Measurements from ENCODE around the gene MARK3.

The MARK3 gene

GRCh38 chr14:103416916-103417315 is 31.7 kb downstream of the MARK3 start:
- no peak for TF ChIP-seq CTCF (IDR thresholded peaks at IDR 0.05; ENCODE audit: unreplicated experiment in 3 of 3)
- Mint-ChIP-seq H3K36me3 (ENCODE audit: low read depth) (peaks cover 46% of the 10 kb centered on the region), H3K27ac (no peak overlapping the region), H3K4me1 (peaks cover 9% of the 10 kb centered on the region), H3K4me3 (no peak overlapping the region), H3K9me3 (no peaks in the 10 kb centered on the region), H3K27me3 (ENCODE audit: low read depth) (no peaks in the 10 kb centered on the region)

GRCh38 chr14:103418481-103418818 is 33.2 kb downstream of the MARK3 start:
- no peak for TF ChIP-seq CTCF (IDR thresholded peaks at IDR 0.05; ENCODE audit: unreplicated experiment in 3 of 3)
- H3K9me3 Mint-ChIP-seq, result no peaks in the 10 kb centered on the region
- no peaks in the 10 kb centered on the region for H3K27me3 Mint-ChIP-seq (ENCODE audit: low read depth)
- H3K4me1 Mint-ChIP-seq, result peaks cover 9% of the 10 kb centered on the region
- no peak overlapping the region for H3K4me3 Mint-ChIP-seq
- peak overlapping the region in 1 of 3 experiments; percentile 21 for H3K27ac Mint-ChIP-seq
- H3K36me3 Mint-ChIP-seq (ENCODE audit: low read depth), result peaks cover 44% of the 10 kb centered on the region

GRCh38 chr14:103421556-103421955 is 36.3 kb downstream of the MARK3 start:
- no peak overlapping the region for H3K4me3 Mint-ChIP-seq

GRCh38 chr14:103423050-103423461 is 37.8 kb downstream of the MARK3 start:
- no peaks in the 10 kb centered on the region for H3K27me3 Mint-ChIP-seq (ENCODE audit: low read depth)
- no peaks in the 10 kb centered on the region for H3K9me3 Mint-ChIP-seq
- peaks cover 28% of the 10 kb centered on the region for H3K36me3 Mint-ChIP-seq (ENCODE audit: low read depth)
- peaks cover 11% of the 10 kb centered on the region for H3K4me1 Mint-ChIP-seq
- no peak for TF ChIP-seq CTCF (IDR thresholded peaks at IDR 0.05; ENCODE audit: unreplicated experiment in 3 of 3)
- H3K4me3 Mint-ChIP-seq, result no peak overlapping the region
- H3K27ac Mint-ChIP-seq, result no peak overlapping the region

More at GRCh38 chr14:103421556-103421955, 36.3 kb downstream of the MARK3 start:
- H3K27me3 Mint-ChIP-seq (ENCODE audit: low read depth), result no peaks in the 10 kb centered on the region
- TF ChIP-seq CTCF (IDR thresholded peaks at IDR 0.05; ENCODE audit: unreplicated experiment in 3 of 3), result no peak
- peaks cover 9% of the 10 kb centered on the region for H3K4me1 Mint-ChIP-seq
- H3K27ac Mint-ChIP-seq, result no peak overlapping the region
- no peaks in the 10 kb centered on the region for H3K9me3 Mint-ChIP-seq
- peaks cover 37% of the 10 kb centered on the region for H3K36me3 Mint-ChIP-seq (ENCODE audit: low read depth)

- Mint-ChIP-seq H3K27ac (peak overlapping the region in 2 of 3 experiments; percentile 27 to 40), H3K4me3 (no peak overlapping the region), H3K9me3 (no peaks in the 10 kb centered on the region), H3K36me3 (ENCODE audit: low read depth) (peaks cover 25% of the 10 kb centered on the region), H3K27me3 (ENCODE audit: low read depth) (no peaks in the 10 kb centered on the region), H3K4me1 (peaks cover 11% of the 10 kb centered on the region)
- no peak for TF ChIP-seq CTCF (IDR thresholded peaks at IDR 0.05; ENCODE audit: unreplicated experiment in 3 of 3)
Measured at GRCh38 chr14:103427485-103428443, 42.5 kb downstream of the MARK3 start.

Measured in nephron (organoid).